HG03039 (cell line): ENCODE data around the gene LACTBL1.

ENCODE experiments used
- ATAC-seq: cut with Tn5 transposase; IDR thresholded peaks from one replicate; pipeline ENCODE4 v1.9.1; 2021; ENCODE audit warnings: mild to moderate bottlenecking, moderate library complexity; ENCODE audit not compliant: unreplicated experiment

The LACTBL1 gene

GRCh38 chr1:22944346-22945055, 28.2 kb downstream of the LACTBL1 start:
- no peak for ATAC-seq

GRCh38 chr1:22941257-22941656, 31.4 kb downstream of the LACTBL1 start:
- no peak for ATAC-seq

GRCh38 chr1:22936681-22937080, 36.0 kb downstream of the LACTBL1 start:
- no peak for ATAC-seq

GRCh38 chr1:22935433-22935832, 37.2 kb downstream of the LACTBL1 start:
- ATAC-seq = no peak

- ATAC-seq = no peak
These were observed 39.7 kb downstream of the LACTBL1 start for GRCh38 chr1:22932803-22933470.

DNA sequence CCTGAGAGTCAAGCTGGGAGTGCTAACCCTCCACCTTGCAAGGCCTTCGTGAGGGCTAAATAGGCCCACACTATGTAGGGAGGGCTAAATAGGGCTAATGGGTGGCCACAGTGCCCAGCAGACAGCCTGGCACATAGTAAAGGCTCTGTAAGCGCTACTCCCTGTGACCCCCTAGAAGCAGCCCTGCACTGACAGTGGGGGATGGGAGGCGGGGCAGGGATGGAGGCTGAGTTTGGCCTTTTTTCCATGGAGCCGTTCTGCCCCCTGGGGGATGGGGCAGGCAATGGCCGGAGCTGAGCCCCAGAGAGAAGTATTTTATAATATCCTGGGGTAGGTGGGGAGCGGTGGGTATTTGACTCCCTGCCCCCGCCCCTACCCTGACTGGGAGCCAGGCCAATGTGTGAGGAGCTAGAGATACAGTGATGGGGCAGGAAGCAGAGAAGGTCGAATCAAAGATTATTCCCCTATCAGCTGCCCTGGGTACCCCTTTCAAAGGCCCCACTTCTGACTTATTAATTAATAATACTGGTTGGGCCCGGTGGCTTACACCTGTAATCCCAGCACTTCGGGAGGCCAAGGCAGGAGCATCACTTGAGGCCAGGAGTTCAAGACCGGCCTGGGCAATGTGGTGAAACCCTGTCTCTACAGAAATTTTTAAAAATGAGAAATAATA, 42.3 kb downstream of the LACTBL1 start:
- ATAC-seq = no peak

GRCh38 chr1:22925111-22925510, 47.6 kb downstream of the LACTBL1 start:
- ATAC-seq = no peak

- no peak for ATAC-seq
These were observed 50.0 kb downstream of the LACTBL1 start for GRCh38 chr1:22922640-22923039.

DNA sequence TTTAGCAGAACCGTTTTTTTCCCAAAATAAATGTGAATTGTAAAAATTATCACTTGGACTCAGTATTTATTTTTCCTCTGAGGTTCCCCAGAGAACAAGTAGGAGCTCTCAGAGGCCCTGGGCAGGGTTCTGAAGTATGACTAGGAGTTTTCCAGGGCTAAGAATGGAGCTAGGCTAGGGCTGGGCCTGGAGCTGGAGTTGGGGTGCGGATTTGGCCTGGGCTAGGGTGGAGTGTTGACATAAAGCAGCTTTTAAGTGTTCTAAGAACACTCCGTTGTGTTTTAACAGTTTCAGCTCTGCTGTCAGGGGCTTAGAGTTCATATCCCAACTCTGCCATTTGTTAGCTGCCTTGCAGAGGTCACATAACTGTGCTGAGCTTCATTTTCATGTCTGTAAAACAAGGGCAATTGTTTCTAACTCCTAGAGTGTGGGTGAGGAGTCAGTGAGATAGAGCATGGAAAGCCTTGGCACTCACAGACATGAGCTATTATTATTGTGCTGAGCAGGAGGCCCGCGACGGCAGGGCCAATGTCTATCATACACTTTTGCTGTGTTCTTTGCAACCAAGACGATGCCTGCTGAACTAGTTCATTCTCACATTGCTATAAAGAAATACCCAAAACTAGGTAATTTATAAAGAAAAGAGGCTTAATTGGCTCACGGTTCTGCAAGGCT, 51.1 kb downstream of the LACTBL1 start:
- ATAC-seq = no peak

DNA sequence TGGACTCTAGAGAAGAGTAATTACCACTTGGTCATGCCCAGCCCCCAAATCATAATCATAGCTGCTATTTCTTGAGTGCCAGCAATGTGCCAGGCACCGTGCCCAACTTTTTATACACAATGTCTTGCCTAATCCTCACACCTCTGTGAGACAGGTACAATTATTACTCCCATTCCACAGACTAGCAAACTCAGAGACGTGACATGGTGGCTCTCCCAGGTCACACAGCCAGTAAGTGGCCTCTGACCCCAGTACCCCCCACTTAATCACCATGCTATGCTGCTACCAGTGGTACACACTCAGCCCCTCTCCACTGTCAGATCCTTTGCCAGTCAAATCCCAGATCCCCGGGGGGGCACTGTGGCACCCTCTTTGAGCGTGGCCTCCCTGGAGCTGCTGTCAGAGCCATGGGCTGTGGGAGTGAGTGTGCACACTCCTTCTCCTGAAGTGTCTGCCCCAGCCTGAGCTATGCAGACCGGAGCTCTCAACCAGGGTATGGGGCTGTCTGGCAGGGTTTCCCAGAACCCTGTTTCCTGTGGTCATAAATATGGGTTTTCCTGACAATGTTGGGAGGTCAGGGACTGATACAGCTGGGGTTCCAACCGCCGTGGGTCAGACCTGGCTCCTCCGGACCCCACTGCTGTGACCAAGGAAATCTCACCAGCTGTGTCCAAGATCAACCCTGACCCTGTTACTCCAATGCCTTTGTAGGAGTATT, 51.8 kb downstream of the LACTBL1 start:
- ATAC-seq = no peak

DNA sequence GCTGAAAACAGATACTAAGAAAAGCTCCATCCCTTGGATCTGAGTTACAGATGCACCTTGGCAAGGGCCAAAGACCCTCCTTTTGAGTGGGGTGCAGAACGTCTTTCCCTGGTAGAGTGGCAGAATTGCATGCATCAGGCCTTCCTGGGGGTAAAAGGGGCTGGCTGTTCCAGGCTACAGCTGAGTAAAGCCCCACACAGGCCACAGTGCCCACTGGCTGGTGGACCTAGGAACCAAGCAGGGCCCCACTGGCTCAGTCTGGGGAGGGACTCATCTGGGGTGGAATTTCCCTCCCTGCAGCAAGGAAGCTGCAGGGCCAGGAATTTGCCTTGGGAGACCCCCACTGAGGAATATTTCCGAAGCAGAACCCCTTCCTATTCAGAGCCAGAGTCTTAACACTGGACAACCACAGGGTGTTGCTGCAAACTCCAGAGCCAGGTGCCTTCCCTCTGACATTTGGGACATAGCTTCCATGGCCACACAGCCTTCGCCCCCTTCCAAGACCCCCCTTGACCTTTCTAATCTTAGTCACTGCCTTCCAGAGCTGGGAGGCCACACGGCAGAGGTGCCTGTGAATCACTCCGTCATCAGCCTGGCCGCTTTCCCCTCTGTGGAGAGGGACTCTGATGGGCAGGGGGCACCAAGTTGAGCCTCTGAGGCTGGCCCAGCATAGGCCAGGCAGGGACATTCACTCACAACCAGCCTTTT, 52.5 kb downstream of the LACTBL1 start:
- no peak for ATAC-seq

- ATAC-seq = no peak
These were observed 53.2 kb downstream of the LACTBL1 start for GRCh38 chr1:22919341-22920025.

DNA sequence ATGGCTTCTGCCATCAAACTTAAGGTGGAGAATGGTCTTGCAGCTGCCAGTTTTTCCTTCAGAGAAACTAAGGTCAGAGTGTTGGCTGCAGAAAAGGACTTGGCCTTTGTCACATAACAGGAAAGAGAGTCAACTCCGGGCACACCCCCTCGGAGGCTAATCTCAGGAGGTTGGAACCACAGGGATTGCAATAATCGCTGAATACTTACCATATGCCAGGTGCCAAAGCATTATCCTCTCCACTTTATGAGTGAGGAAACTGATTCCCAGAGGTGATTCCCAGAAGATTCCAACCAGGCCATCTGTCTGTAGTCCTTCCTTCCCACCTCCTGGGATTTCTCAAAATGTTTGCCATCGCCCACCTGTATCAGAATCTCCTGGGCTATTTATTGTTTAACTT, 54.0 kb downstream of the LACTBL1 start:
- no peak for ATAC-seq

GRCh38 chr1:22917989-22918388, 54.7 kb downstream of the LACTBL1 start:
- no peak for ATAC-seq

DNA sequence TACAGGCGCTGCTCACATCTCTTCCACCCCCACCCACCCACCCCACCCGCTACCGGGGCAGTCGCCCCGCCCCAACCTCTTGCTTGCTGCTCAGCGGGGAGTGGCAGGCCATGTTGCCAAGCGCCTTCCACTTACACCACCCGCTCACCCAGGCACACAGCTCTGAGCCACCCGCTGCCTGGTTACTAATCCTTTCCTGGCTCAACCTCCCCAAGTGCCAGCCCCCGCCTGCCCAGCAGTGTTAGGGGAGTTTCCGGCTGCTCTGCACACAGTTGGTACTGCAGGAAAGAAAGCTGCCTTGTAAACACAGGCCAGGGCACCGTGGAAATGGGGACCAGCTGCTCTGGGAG, 56.2 kb downstream of the LACTBL1 start:
- no peak for ATAC-seq

GRCh38 chr1:22915816-22916470, 56.7 kb downstream of the LACTBL1 start:
- ATAC-seq = no peak

DNA sequence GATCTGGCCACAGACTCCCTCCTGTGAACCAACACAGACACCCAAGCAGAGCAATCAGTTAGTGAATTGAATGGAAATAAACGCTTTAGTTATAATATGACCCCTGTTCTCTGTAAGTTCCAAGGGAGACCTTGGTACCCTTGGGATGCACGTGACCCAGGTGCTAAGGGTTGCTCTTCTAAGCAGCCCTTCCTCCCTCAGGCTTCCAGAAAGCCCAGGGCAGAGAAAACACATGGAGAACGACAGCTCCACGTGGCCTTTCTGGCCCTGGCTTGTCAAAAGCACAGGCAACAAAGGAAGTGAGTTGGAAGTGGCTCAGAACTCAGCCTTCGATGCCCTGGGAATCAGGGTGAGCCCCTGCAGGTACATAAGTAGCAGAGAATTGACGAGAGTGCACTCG, 57.4 kb downstream of the LACTBL1 start:
- ATAC-seq = no peak

DNA sequence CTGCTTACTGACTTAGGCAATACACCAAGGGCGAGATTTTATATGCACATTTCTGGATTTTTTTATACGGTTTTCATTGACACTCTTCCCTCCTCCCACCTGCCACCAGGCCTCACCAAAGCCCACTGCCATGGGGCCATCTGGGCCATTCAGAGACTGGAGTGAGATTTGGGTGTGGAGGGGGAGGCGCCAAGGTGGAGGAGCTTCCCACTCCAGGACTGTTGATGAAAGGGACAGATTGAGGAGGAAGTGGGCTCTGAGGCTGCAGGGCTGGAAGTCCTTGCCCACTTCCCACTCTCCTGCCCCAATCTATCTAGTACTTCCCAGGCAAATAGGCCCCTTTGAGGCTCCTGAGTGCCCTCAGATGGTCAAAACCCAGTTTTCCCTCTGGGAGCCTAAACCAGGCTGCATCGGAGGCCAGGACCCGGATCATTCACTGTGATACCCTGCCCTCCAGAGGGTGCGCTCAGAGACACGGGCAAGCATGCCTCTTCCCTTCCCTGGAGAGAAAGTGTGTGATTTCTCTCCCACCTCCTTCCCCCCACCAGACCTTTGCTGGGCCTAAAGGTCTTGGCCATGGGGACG, 57.9 kb downstream of the LACTBL1 start:
- no peak for ATAC-seq

- no peak for ATAC-seq
These were observed 58.5 kb downstream of the LACTBL1 start for GRCh38 chr1:22914156-22914555.
